ENCODE data around the gene PUS7L.
"Not testable (repeated sequence)": the region's sequence is repeated elsewhere in the genome, so short reads cannot be mapped to it uniquely, and the experiment has no call there.

The PUS7L gene, protein sequence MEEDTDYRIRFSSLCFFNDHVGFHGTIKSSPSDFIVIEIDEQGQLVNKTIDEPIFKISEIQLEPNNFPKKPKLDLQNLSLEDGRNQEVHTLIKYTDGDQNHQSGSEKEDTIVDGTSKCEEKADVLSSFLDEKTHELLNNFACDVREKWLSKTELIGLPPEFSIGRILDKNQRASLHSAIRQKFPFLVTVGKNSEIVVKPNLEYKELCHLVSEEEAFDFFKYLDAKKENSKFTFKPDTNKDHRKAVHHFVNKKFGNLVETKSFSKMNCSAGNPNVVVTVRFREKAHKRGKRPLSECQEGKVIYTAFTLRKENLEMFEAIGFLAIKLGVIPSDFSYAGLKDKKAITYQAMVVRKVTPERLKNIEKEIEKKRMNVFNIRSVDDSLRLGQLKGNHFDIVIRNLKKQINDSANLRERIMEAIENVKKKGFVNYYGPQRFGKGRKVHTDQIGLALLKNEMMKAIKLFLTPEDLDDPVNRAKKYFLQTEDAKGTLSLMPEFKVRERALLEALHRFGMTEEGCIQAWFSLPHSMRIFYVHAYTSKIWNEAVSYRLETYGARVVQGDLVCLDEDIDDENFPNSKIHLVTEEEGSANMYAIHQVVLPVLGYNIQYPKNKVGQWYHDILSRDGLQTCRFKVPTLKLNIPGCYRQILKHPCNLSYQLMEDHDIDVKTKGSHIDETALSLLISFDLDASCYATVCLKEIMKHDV

DNA sequence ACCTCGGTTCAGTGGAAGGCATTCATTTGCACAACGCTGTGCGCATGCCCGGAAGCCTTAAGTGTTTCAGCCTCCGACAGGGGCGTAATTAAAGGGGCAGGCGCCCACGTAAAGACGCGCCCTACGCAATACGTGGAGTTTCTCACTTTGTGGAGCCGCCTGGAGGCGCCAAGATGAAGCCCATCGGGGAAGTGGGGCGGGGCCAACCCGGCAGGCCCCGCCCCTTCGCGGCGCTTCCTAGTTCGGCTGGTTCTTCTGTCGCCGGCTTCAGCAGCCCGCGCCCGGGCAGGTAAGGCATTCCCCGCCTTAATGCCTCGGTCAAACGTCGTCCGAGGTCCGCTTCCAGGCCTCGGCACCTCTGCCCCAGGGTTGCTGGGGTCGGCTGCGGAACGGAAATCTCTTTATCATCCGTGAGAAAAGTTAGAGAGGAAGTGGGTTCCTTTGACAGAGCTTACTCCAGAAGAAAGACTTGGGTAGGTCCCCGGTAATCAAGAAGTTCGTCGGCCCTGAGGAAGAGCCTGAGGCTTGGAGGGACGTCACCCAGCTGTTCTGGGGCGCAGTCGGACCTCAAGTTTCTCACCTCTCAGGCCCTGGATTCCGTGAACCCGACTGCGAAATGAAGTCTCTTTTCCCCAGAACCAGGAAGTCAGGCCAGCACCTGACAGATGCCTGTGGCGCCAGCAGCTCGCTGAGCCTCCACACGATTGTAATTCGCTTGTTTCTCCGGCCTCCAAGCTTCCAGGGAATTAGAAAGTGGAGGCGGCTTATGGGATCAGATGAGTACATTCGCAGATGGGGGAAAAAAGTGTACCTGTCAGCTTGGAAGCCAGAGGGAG is at the start of gene PUS7L, which contains the start of gene IRAK4:
TSS of gene PUS7L (minus strand) at position 63 of the 836 bp plus-strand sequence. CDS start 3,545 bp downstream, outside the sequence.
TSS of gene IRAK4 (plus strand) at position 224 of the 836 bp plus-strand sequence. CDS start 9,161 bp downstream, outside the sequence.
- peak; percentile 99 for DNase-seq

DNA sequence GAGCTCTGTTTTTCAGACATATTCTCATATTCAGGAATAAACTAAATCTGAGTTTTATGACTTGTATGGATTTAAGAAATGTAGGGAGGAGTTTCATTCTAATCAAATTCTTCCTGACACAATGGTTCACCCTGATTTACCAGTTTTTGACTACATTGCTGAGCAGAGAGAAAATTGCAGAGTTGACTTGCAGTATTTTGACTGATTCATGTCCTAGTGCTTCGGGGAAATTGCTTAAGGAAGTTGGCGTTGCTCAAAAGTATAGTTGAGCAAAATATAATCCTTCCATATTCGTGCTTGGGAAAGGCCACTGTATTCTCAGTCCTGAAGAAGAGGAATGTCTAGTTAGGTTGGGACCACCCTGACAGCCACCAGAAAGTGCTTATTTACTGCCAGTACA is 48.8 kb upstream of the PUS7L start:
- no peak for DNase-seq

DNA sequence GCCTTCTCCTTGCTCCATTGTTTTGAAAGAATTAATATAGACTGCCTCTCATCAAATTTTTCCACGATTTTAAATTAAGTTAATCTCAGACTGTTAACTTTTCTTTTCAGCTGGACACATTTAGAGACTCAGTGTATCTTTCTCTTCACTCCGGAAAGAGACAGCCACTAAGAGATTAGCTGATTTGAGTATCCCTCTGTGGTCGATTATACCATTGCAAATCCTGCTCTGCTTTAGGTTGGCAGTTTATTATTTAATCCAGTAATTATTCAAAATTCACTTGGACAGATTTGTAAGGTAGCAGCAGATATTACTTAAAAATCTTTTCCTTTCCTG is 48.1 kb upstream of the PUS7L start:
- DNase-seq: no peak

DNA sequence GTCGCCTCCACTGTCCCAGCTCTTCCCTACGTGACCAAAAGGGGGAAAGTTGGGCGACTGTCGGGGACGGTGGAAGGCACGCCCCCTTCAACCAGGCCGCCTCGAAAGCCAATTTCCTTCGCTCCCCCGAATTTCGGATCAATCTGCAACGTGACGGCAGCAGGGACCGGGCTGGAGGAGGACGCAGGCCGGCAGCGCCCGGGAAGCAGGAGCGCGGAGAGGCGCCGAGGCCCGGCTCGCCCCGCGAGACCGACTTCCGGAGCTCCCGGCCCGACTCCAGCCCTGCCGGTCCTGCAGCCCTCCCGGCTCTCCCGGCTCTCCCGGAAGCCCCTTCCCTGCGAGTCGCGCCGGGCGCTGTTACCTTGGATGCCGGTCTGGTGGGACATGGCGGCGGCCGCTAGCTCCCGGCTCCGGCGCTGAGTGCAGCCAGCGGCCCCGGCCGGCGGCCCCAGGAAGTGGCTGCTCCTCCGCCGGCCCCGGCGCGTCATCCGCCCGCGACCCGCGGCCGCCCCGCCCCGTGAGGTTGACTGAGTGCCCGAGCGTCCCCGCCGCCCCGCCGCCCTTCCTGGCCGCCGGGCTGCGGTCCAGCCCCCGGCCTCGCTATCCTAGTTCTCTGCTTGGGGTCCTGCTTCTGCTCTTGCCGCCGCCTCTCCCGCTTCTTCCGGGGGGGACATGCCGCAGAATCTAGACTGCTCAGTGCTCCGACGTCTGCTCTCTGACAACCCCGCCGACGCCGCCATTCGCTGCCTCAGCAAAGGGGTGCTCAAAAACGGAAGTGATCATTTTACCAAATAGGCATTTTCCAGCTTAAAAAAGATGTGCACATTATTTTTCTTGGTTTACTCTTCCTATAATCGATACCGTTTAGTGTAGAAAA is 47.5 kb upstream of the PUS7L start, which contains the start of gene TWF1:
TSS of gene TWF1 (minus strand) at position 458 of the 877 bp plus-strand sequence. CDS start at position 386, 72 bp downstream.
- peak; percentile 96 for DNase-seq

DNA sequence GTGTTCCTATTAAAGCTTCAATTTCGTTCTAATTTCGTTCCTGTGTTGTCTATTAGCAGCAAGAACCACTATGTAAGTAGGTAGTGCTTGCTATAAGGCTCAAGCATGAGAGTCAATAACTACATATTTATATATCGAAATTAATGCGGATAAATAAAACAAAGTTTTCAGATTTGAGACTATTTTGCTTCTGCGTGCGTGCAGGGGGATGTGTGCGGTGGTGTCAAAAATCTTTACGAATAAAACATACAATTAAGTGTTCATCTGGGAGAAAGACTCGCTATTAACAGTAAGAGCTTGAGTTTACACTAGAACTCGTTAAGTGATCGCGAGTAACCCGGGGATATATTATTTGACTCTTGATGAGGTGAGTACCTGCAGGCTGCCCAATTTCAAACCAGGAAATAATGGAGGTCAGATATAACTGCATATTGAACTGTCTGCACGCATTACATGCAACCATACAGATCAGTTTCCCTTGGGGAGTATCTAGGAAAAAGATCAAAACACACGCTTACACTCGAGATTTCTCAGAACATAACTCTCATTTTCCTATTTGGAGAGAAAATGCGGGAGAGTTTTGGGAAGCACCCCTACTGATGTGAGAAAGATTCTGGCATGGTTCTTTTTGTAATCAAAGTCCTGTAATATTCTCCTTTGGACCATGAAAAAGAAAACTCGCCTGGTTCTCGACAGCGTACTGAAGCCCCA is 46.7 kb upstream of the PUS7L start:
- no peak for DNase-seq

DNA sequence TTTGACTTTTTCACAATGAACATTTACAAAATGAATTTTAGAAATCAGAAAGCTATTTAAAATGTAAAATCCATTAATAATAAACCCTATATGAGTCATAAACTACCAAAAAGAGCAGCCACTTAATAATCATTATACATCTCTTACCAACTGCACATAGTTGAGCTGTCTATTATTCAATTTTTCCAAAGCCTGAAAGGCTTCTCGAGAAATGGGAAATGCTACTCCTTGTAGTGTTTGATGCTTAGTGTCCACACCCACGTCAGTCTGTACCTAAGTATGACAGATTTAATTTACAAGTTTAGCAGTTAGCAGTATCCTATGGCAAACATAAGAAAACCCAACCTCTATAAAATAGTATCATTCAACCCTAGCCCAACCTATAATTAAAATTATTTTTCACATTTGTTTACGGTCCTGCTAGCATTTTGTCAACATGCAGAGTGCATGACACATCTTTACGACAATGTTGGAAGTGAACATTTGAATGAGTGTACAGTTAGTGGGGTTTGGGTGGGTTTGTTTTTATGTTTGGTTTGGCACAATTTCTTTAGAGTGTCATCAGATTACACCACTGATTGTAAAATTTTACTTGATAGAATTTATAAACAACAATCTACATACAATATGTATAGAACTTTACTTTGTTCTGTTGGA is 39.1 kb upstream of the PUS7L start:
- DNase-seq: no peak

DNA sequence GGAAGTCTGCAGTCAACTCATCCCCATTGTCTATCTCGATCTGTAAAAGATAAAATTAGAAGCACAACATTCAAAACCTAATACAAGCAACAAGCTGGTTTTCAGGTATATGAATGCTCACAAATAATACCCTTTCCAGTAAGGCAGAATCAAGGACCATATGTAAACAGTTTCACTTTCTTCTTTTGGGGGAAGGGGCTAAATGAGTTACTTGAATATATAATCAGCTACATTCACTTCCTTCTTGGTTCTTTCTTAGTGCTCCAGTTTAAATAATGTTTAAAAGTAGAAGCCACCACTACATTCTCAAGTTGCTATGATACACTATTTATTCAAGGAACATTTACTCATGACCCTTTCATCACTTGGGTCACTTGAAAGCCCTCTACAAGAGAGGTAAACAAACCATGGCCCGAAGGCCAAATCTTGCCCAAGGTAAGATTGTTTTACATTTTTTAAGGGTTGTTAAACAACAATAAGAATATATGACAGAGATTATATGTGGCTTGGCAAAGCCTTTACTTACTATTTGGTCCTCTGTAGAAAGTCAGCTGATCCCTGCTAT is 37.2 kb upstream of the PUS7L start:
- no peak for DNase-seq

DNA sequence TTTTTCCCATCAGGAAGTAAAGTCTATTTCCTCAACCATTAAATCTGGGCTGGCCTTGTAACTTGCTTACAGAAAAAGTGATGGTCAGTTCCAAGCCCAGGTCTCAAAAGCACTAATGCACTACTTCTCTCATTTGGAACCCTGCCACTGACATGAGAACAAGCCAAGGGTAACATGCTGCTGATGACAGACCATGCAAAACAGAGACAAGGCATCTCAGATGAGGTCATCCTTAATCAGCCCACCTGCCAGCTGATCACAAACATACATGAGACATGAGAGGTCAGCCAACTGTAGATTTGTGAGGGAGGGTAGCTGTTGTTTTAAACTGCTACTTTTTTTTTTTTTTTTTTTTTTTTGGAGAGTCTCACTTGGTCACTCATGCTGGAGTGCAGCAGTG is 31.4 kb upstream of the PUS7L start:
- no peak for DNase-seq

DNA sequence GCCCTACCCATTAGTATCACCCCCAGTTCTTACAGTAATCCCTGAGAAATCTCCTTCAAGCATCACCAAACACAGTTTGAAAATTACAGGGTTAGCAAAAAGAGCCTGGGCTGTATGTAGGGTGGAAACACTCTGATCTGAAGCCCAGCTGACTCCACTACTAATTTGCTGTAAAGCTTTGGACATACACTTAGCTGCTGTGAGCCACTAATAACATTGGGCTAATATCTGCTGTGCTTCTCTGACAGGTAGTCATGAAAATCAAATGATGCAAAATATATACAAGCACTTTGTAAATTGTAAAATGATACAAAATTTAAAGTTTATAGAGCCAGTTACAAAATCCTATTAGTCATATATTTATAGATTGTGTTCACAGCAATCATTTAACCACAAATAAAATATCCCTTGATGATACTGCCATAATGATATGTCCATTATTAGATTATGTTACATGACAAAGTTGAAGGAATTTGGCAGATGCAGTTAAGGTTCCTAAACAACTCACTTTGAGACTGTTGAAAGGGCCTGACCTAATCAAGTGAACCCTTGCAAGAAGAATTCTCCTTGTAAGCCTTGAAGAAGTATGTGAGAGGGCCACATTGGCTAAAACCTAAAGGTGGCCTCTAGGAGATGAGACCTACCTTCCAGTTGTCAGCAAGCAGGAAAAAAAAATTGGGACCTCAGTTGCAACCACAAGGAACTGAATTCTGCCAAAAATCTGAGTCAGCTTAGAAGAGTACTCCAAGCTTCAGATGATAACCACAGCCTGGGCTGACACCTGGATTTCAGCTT is 28.5 kb upstream of the PUS7L start:
- DNase-seq: no peak

DNA sequence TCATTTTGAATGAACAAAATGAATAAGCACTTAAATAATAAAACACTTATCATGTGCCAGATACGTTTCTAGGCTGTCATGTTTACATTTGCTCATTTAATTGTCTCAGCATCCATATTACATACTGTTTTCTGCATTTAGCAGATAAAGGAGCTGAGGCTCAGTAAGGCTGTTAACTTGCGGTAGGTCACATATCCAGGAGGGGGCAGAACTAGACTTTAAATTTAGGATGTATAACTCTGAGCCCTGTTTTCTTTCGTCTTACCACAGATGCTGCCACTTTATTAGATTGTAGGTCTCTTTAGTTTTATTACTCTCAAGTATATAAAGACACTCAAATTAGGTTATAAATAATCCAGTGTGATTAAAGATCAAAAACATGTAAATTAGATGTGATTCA is 17.9 kb upstream of the PUS7L start:
- no peak for DNase-seq

DNA sequence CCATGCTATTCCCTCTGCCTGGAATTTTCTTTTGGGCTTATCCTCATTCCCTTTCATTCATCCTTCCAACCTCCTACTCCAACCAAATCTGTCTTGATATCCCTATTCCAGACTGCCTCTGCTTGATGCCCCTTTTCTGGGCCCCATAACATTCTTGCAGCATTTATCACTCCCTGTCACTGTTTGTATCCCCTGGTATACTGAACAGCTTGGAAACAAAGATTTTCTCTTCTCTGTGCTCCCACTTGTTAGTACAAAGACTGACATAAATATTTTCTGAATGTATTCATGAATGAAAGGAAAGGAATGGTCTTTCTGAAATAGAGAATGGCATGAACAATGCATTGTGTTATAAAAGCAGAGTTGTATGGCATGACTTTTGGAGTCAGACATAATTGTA is 7.7 kb upstream of the PUS7L start:
- no peak for DNase-seq

DNA sequence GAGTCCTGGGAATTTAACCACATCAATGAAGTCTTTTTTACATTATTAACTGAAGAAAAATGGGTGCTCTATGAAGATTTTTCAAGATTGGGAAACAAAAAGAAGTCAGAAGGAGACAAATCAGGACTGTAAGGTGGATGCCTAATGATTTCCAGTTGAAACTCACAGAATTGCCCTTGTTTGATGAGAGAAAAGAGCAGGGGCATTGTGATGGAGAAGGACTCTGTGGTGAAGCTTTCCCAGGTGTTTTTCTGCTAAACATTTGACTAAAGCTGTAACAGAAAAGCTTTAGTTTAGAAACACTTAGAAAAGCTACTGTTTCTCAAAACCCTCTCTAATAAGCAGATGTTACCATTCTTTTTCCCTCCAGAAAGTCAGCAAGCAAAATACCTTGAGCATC is 5.9 kb upstream of the PUS7L start:
- DNase-seq: no peak

DNA sequence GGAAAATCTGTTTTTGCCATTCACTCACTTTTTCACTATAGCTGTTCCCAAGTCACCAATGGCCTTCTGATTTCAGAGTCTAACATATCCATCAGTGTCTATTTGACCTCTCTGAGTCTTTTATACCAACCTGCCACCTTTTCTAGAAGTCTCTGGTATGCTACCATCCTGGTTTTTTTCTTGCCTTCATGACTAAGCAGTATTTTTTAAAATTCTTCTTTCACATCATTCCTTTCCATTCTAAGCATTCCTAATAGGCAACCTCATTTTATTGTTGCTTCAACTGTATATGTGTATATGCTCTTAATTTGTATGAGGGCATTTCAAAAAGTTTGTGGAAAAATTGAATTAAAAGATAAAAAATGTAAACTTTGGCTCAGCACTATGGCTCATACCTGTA is 5.2 kb upstream of the PUS7L start:
- DNase-seq: no peak

DNA sequence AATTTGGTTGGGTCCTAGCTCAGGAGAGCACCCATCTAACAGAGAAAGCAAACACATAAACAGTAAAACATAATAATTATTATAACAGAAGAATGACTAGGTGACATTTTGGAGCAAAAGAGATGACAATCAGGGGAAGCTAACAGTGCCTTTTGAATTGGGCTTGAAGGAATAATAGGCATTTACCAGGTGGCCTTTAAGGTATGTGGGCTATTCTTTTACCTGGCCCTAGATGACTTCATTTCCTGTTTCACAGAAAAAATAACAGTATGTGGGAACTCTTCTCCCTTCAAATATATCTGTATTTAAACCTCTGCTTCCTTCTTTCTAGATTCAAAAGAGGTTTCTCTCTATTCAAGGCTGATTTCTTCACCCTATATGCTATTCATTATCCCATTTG is 4.0 kb upstream of the PUS7L start:
- no peak for DNase-seq

DNA sequence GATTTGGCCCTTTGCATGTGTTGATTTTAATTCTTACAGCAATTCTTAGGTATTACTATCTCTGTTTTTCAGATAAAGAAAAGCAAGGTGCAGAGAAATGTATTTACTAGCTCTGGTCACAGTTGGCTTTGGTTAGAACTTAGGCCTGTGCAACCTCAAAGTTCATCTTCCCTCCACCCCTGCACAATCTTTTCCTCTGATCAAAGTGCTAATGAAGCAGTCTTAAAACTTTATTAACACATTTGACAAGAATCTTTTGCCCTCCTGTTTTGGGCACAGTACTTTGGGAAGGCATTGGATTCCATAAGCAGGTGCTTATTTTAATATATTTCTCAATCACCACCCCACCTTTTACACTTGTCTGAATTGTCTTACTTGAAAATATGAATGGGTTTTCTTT is 2.9 kb upstream of the PUS7L start:
- no peak for DNase-seq

DNA sequence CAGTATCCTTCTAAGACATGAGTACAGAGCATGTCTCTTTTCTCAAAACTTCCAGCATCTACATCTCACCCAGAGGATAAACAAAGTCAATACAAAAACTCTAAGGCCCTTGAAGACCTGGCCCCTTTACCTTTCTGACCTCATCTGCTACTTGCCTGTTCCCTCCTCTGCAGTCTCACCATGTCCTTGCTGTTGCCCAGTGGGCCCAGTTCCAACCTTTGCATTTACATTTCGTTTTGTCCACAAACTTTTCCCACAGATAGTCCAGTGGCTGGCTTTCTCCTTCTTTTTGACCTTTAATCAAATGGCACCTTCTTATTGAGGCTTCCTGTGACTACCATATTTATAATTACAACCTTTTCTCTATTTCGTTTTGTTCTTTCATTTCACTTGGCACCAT is 1.8 kb upstream of the PUS7L start:
- DNase-seq: no peak

DNA sequence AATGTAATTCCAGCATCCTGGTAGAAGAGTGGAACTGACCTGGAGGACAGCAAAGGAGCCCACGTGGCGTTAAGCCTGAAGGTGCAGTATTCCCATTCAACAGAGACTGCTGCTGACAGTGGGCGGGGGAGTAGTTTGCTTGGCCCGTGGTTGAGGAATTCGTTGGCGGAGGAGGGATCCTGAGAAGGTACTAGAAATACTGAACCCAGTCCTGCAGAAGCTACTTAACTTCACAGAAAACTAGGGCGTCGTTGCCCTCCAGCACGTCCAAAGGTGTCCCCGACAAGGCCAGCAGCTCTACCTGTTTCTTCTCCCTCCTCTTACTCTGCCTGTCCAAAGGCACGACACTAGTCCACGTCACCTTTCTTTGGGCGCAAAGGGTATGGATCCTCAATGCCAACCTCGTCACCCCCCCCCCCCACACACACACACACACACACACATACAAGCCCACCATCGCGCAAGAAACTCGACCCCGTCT is 303 bp downstream of the PUS7L start:
- DNase-seq: no peak

DNA sequence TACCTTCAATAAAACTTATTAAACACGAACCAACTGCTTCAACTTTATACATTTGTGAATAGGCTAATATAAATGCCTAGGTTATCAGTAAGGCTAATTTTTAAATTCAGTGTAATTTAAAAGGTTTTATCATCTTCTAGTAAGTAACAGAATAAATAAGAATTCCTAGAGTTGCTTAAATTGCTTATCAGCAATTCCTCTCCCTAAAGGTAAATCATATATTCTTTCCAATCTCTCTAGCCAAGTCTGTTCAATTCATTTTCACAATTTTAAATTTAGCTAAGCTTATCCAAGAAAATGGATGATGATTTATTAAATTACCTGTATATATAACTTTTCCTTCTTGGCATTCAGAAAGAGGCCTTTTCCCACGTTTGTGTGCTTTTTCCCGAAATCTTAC is 4.6 kb downstream of the PUS7L start:
- no peak for DNase-seq

DNA sequence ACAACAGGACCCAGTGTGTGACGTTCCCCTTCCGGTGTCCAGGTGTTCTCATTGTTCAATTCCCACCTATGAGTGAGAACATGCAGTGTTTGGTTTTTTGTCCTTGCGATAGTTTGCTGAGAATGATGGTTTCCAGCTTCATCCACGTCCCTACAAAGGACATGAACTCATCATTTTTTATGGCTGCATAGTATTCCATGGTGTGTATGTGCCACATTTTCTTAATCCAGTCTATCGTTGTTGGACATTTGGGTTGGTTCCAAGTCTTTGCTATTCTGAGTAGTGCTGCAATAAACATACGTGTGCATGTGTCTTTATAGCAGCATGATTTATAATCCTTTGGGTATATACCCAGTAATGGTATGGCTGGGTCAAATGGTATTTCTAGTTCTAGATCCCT is 7.2 kb downstream of the PUS7L start:
- not testable (repeated sequence) for DNase-seq

DNA sequence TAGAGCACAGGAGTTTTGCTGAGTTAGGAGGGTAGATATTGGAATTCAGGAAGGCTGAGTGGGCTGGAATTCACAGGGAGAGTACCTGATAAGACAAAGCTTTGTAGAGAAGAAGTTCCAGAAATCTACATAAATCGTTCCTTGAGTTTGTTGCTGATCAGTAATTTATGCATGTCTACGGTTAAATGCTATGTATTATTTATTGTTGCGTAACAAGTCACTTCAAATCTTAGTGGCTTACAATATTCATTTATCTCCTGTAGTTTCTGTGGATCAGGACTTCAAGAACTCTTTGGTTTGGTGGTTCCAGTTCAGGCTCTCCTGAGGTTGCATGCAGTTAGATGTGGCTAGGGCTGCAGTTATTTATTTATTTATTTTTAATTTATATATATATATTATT is 7.8 kb downstream of the PUS7L start:
- no peak for DNase-seq

Measured in islet precursor cell (in vitro differentiated cells).